Fibroblast of skin of right biceps (primary cell): ENCODE data around the gene LPO.
A peak's percentile ranks its signal among the peaks of the same experiment; 100 is the strongest.

Experiments
- DNase-seq: peaks from one replicate; pipeline ENCODE4 v3.0.0-alpha.2; 2013

LPO gene

GRCh38 chr17:58279016-58279711, 40.8 kb downstream of the LPO start:
- no peak for DNase-seq

DNA sequence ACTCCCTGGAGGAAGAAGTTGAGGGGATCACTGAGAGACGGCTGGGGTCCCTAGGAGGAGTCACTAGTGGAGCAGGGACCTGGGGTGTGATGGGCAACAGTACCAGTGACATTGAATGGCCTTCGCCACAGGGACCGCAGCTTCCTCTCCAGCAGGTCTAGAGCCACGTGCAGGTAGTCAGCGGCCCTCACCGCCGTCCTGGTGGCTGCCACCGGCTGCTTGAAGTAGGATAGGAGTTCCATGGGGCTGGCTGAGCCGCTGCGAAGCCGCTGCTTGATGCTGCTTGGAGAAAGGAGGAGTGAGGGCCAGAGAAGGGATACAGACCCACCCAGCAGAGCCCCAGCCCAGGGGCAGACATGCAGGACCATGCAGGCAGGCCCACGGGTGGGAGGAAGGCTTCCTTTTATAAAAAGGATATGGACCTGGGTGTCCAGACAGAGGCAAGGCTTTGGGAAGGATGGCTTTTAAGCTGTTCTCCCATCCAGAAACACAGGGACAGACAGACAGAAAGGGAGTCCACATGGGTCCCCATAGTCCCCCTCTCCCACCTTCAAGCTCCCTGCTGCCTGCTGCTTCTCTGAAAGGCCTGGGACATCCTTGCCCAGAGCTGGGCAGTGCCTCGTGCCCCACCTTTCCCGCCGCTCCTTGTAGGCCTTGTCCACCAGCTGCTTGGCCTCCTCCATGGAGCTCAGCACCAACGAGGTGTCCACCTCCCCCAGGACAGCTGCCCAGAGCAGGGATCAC, 41.5 kb downstream of the LPO start:
- DNase-seq = no peak

DNA sequence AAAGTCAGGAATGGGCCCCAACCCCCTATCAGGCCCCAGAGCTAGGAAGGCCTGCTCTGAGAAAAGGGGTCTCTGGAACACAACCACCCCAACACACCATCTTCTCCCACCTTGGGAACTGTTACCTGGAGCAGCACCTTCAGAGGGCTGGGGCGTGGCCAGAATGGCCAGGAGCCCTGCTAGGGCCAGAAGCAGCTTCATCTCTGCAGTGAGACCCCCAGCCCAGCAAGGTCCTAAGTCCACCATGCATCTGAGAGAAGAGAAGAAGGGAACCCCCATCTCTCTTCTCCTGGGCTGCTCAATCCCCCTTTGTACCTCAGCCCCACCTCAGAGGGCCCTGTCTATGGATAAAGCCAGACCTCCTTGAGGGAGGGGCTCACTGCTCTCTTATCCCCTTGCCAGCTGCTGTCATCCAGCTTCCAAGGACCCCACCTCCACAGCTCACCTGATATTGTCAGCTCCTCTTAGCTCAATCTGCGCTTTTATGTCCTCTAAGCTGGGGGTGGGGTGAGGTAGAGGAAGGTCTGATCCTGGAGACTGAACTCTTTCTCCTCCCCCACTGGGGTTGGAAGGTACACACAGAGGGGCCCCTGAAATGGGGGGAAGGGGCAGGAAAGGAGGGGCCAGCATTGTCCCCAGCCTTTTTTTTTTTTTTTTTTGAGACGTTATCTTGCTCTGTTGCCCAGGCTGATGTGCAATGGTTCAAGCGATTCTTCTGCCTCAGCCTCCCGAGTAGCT, 42.3 kb downstream of the LPO start, which contains the start of gene MPO:
MPO (minus strand) TSS at position 456 of the 738 bp plus-strand sequence; CDS start at position 279, 177 bp downstream.
- no peak for DNase-seq

DNA sequence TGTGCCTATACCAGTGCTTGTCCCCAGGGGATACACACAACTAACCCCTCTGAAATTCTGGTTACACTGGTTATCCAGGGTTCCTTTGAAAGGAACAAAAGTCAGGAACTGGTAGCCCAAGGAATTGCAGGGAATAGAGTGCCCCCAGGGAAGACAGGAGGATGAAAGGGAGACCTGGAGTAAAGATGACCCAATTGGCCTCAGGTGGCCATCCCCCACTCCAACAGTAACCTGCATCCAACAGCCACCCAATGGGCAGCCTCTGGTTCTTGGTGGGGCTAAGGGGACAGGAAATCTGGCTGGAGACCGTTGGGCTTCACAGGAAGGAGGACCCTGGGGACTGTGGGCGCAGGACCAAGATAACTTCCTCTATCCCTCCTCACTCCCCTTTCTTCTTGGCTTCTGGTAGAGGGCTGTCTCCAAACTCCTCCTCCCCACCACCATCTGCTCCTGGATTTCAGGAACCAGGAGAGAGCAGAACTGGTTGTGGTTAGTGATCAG, 43.2 kb downstream of the LPO start:
- no peak for DNase-seq

DNA sequence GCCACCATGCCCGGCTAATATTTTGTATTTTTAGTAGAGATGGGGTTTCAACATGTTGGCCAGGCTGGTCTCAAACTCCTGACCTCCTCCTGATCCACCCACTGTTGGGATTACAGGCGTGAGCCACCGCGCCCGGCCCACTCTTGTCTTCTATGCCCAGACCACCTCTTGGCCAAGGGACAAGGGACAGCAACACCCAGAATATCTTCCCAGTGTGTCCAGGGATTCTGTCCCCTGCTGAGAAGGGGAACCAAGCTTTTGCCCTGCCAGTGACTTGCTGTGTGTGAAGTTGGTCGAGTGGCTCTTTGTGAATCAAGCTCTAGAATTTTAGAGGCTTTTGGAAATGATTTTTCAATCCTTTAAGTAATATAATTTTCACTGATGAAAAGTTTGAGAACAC, 44.1 kb downstream of the LPO start:
- DNase-seq = no peak

GRCh38 chr17:58283674-58284612, 45.6 kb downstream of the LPO start:
- no peak for DNase-seq

DNA sequence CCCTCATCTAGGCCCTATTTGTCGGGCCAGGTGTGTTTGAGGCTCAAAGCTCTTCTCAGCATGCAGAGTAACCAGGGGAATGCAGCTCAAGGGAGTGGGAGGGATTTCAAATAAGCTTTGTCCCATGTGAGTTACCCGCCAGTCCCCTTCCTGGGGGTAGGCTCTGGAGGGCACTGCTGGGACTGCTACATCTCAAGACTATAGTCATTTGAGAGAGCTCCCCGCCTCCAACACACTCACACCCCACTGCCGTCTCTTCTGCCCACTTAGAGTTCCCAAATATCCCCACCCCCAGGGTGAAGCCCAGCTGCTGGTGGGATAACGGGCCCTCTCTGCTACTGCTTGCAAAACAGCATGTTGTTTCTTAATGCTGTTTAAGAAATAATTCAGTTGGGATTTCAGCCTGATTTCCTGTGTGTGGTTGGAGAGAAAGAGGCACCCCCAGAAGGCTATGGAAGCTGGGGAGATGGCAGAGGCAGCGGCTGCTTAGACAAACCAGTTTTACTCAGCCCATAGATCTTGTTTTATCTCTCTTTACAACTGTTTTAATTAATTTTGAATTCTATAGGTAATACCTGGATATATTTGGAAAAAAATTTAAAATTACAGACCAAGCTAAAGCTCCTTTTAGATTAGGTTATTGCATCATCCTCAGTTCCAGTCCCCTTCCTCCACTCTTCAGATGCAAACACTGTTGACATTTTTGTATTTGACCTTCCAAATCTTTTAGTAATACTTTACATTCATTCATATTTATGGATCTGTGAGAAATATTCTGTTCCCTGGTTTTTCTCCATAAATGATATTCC, 46.4 kb downstream of the LPO start:
- no peak for DNase-seq

- DNase-seq = peak; percentile 24
Observed at GRCh38 chr17:58285422-58285810, 47.0 kb downstream of the LPO start.

GRCh38 chr17:58289869-58290268, 51.5 kb downstream of the LPO start:
- DNase-seq = no peak

DNA sequence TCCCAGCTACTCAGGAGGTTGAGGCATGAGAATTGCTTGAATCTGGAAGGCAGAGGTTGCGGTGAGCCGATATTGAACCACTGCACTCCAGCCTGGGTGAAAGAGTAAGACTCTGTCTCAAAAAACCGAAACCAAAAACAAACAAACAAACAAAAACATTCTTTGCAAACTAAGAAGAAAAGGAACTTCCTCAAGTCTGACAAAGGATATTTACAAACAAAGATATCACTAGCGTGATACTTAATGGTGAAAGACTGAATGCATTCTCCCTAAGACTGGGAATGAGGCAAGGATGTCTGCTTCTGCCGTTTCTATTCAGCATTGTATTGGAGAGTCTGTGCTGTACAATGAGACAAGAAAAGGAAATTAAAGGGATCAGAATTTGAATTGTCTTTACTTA, 52.9 kb downstream of the LPO start:
- no peak for DNase-seq

DNA sequence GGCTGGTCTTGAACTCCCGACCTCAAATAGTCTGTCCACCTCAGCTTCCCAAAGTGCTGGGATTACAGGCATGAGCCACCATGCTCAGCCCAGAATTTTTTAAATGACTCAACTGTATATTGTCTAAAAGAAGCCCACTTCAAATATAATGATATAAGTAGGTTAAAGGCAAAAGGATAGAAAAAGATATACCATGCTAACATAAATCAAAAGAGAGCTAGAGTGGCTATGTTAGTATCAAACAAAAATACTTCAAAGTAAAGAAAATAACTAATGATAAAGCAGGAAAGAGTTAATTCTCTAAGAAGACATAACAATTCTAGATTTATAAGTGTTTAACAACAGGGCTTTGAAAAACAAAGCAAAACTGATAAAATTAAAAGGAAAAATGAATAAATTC, 55.6 kb downstream of the LPO start:
- DNase-seq = no peak

DNA sequence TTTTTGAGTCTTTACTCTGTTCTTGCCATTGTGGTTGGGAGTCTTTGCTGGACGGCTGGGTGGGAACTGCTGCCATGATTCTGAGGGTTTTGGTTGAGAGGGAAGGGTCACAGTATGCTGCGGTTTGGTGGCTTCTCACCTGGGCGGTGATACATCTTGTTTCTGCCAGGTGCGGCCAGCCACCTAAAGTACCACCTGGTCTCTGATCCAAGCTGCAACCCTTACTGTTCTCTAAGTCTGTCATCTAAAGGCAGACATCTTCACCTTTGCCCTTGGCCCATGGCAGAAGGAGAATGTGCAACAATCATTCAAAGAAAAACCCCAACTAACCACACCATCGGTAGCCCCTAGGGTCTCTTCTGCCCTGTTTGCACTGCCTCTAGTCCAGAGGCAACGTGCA, 62.0 kb downstream of the LPO start:
- no peak for DNase-seq

DNA sequence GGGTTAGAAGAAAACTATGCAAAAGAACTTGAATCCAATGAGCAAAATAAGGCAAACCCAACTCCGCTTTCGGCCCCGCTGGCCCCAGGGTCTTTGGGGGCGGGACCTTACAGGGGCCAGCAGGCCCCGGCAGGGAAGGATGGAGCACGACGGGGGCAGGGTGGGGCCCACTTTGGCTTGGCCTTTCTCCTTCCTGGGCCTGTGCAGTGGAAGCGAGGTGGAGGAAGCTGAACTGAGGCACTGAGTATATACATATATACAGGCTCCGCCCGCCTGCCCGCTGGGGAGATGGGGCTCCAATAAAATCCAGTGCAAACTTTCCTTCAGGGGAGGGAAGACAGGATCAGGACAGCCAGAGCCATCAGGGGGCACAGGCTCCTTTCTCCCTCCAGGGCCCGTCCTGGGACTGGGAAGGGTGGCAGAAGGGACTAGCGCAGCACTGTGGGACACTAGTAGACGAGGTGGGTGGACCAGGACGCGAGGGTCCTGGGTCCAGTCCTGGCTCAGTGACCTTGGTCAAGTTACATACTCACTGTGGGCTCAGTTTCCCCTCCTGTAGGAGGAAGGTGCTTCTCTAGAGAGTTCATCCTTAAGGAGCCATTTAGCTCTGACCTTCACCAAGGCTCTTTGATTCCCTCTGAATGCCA, 63.2 kb downstream of the LPO start:
- DNase-seq = no peak

DNA sequence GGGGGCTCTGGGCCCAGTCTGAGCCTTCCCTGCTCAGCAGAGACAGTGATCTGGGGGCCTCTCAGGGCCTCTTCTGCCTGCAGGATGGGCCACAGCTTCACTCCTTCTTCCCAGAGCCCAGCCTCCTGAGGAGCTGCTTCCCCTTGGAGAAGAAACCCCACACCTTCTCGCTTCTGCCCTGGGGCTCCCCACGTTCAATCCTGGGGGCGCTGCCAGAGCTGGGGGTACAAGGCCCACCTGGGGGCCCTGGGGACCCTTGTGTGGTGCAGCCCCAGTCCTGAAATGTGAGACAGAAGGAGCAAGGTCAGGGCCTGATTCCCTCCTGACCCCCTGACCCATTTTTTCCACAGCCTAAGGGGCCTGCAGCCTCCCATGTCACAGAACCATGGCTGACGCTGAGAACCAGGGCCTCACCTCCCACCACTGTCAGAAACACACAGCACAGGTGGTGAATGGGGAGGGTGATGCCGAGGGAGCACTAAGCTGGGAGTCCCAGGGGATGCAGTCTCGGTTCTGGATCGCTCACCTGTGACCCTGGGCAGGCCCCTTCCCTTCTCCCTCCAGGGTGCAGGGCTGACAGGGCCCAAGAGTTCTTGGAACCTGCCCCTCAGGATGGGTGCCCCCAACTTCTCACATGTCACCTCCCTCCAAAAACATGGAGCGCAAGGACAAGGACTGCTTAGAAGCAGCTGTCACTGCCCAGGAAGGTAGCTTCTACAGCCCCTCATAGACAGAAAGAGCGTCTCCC, 64.0 kb downstream of the LPO start:
- DNase-seq = no peak

DNA sequence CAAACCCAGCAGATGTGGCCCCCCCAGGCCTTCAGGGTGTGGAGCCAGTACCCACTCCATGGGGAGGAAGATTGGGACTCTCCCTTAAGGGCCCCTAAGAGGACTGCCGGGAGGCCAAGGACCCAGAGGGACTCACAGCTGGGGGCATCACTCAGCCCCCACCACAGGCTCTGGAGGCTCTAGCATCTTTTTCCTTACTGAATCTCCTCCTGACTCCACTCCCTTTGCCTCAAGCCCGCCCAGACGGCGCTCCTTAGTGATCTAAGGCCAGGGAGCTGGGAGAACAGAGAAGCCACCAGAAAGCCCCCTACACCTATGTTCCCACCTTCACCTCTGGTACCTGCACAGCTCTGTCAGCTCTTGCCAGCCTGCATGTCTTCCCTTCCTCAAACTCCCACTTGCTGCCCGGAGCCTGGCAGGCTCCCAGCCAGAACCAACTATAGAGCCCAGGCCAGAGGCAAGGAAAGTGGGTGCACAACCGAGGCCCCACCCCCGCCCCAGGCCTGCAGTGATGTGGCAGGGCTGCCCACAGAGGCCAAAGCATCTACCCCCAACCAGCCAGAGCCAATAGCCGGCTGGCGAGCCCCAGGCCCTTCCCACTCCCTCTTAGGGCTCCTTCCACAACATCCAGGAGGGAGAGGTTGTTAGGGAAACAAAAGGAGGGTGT, 64.7 kb downstream of the LPO start:
- DNase-seq = no peak

DNA sequence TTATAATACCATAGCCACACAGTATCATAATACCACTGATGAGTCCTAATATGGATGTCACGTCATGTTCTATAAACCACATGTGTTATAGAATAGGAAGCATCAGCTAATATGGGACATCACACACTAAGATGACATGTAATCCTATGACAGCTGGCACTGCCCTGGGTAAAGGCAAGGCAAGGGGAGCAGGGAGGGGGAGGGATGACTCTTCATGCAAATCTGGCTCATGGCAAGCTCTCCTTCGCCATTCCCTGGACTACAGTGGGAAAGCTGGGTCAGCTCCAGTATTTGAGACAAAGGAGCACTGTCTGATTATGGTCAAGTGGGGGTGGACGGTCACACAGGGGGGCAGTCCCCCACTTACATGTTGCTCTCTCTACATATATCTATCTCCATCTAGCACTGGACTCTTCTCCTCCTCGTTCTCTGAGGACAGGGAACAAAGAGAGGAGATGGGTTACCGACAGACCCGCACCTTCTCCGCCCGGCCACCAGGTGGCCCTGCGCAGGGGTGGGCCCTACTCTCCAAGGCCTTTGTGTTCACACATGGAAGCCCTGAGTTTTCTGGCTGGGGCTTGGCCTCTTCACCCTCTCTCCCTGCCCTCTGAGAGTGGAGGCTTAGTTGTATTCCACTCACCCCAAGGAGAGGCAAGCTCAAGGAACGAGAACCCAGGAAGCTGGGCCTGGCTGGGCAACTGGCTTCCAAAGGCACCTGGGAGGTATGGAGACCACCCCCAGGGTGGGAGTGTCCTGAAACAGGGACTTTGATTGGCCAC, 65.8 kb downstream of the LPO start:
- DNase-seq = peak; percentile 44

- no peak for DNase-seq
Observed at GRCh38 chr17:58304750-58305486, 66.5 kb downstream of the LPO start.

GRCh38 chr17:58305626-58306025, 67.2 kb downstream of the LPO start:
- no peak for DNase-seq
